GM12892 (cell line): ENCODE measurements around the gene C10orf90.

Experiments used
- POLR2A ChIP-seq: IDR thresholded peaks from 2 replicates; pipeline ENCODE4 v1.6.1; 2011; ENCODE audit warnings: low read depth, low read length, control low read depth
- POLR2AphosphoS5 ChIP-seq: IDR thresholded peaks from 2 replicates; pipeline ENCODE4 v1.6.1; 2011; ENCODE audit warnings: low read depth, low read length, control low read depth

GRCh38 chr10:126683466-126683865 is 13.0 kb upstream of the C10orf90 start:
- TF ChIP-seq POLR2AphosphoS5, result no peak
- no peak for TF ChIP-seq POLR2A
